ENCODE data around the gene GMPPB.

GMPPB gene

DNA sequence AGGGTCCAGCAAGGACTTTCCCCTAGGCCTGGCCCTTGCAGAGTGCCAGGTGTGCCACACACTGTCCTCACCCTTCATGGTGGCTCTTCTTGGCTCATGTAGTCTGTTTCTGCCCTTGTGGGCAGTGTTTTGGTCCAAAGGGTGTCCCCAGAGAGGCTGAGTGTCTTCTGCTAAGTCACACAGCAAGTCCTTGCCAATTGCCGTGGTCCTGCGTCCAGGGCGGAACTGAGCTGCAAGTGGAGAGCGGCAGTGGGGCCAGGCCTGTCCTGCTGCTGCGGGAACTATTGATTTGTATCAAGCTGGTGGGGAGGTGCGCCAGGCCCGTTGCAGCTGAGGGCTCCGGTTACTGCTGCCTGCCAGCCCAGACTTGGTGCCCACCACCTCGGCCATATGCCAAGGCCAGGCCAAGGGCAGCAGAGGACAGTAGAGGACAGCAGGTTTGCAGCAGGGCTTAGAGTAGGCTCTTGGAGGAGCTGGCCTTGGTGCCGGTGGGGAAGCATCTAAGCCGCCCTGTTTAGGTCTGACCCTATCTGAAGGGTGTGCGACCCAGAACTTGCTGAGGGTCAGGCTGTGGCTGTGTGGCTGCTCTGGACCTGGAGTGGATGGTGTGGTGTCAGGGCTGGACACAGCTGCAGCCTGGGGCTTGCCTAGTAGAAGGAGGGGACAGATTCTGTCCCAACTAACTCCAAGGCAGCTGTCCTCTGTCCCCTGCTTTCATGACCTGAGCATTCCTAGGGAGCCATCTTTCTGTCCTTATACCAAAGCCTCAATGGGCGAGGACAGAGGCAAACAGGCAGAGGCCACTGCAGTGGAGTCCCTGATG, 8.8 kb downstream of the GMPPB start:
- Histone ChIP-seq H3K4me2 (ENCODE audit: low read length) (no peak overlapping the region), H3K36me3 (ENCODE audit: control insufficient read depth, low read length) (peaks cover 10% of the 10 kb centered on the region; the same call in 1 of the 2 replicates), H3F3A (ENCODE audit: control insufficient read depth, insufficient read depth) (no peaks in the 10 kb centered on the region), H3K27me3 (ENCODE audit: control insufficient read depth, low read length) (no peaks in the 10 kb centered on the region), H4K20me1 (ENCODE audit: control insufficient read depth, insufficient read depth, low read depth, low read length) (no peaks in the 10 kb centered on the region), H3K4me3 (ENCODE audit: low read length) (no peak overlapping the region), H3K9me2 (replicated peaks; ENCODE audit: control insufficient read depth, low read length) (no peaks in the 10 kb centered on the region), H3K79me2 (ENCODE audit: control insufficient read depth, low read length) (no peaks in the 10 kb centered on the region), H3K9me3 (ENCODE audit: control insufficient read depth, insufficient read depth, low read length) (no peaks in the 10 kb centered on the region), H3K4me1 (ENCODE audit: control insufficient read depth, low read length) (peaks cover 14% of the 10 kb centered on the region), H3K27ac (ENCODE audit: low read depth, low read length) (no peak overlapping the region)
- TF ChIP-seq EZH2phosphoT487 (IDR thresholded peaks at IDR 0.05; ENCODE audit: borderline replicate concordance, low read length), result no peak
- TF ChIP-seq, protein P1, sequence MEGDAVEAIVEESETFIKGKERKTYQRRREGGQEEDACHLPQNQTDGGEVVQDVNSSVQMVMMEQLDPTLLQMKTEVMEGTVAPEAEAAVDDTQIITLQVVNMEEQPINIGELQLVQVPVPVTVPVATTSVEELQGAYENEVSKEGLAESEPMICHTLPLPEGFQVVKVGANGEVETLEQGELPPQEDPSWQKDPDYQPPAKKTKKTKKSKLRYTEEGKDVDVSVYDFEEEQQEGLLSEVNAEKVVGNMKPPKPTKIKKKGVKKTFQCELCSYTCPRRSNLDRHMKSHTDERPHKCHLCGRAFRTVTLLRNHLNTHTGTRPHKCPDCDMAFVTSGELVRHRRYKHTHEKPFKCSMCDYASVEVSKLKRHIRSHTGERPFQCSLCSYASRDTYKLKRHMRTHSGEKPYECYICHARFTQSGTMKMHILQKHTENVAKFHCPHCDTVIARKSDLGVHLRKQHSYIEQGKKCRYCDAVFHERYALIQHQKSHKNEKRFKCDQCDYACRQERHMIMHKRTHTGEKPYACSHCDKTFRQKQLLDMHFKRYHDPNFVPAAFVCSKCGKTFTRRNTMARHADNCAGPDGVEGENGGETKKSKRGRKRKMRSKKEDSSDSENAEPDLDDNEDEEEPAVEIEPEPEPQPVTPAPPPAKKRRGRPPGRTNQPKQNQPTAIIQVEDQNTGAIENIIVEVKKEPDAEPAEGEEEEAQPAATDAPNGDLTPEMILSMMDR (IDR thresholded peaks at IDR 0.05; ENCODE audit: low read depth, low read length, poor library complexity, severe bottlenecking), result no peak

DNA sequence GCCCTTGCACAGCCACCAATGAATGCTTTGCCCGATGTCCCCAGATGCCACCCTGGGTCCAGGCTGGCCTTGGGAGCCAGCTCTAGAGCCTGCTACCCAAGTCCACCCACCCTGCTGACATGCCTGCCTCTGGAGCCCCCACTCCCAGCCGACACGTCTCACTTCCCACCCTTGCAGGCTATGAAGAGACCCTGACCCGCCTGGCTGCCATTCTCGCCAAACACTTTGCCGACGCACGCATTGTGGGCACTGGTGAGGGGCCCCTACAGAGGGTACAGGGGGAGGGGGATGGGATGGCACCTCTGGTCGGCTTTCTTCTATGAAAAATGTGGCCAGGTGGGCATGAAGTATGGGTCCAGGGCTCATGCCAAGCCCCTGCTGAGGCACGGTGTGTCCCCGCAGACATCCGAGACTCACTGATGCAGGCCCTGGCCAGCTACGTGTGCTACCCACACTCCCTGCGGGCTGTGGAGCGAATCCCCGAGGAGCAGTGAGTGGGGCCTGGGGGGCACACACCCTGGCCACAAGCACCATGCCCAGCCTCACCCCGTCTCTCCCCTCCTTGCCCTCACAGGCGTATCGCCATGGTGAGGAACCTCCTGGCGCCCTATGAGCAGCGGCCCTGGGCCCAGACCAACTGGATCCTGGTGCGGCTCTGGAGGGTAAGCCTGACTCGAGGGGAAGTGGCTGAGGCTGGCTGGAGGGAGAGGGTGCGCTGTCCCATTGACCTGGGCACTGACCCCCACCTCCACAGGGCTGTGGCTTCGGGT, 10.2 kb downstream of the GMPPB start:
- Histone ChIP-seq H3K27ac (ENCODE audit: low read depth, low read length) (no peak overlapping the region), H3K79me2 (ENCODE audit: control insufficient read depth, low read length) (no peaks in the 10 kb centered on the region), H3F3A (ENCODE audit: control insufficient read depth, insufficient read depth) (no peaks in the 10 kb centered on the region), H3K27me3 (ENCODE audit: control insufficient read depth, low read length) (no peaks in the 10 kb centered on the region), H3K9me2 (replicated peaks; ENCODE audit: control insufficient read depth, low read length) (no peaks in the 10 kb centered on the region), H3K4me3 (ENCODE audit: low read length) (no peak overlapping the region), H4K20me1 (ENCODE audit: control insufficient read depth, insufficient read depth, low read depth, low read length) (no peaks in the 10 kb centered on the region), H3K4me1 (ENCODE audit: control insufficient read depth, low read length) (peaks cover 1% of the 10 kb centered on the region; the same call in 1 of the 2 replicates), H3K4me2 (ENCODE audit: low read length) (no peak overlapping the region), H3K9me3 (ENCODE audit: control insufficient read depth, insufficient read depth, low read length) (no peaks in the 10 kb centered on the region), H3K36me3 (ENCODE audit: control insufficient read depth, low read length) (peaks cover 10% of the 10 kb centered on the region; the same call in 1 of the 2 replicates)
- no peak for TF ChIP-seq EZH2phosphoT487 (IDR thresholded peaks at IDR 0.05; ENCODE audit: borderline replicate concordance, low read length)
- TF ChIP-seq, protein P1 (IDR thresholded peaks at IDR 0.05; ENCODE audit: low read depth, low read length, poor library complexity, severe bottlenecking), result no peak

DNA sequence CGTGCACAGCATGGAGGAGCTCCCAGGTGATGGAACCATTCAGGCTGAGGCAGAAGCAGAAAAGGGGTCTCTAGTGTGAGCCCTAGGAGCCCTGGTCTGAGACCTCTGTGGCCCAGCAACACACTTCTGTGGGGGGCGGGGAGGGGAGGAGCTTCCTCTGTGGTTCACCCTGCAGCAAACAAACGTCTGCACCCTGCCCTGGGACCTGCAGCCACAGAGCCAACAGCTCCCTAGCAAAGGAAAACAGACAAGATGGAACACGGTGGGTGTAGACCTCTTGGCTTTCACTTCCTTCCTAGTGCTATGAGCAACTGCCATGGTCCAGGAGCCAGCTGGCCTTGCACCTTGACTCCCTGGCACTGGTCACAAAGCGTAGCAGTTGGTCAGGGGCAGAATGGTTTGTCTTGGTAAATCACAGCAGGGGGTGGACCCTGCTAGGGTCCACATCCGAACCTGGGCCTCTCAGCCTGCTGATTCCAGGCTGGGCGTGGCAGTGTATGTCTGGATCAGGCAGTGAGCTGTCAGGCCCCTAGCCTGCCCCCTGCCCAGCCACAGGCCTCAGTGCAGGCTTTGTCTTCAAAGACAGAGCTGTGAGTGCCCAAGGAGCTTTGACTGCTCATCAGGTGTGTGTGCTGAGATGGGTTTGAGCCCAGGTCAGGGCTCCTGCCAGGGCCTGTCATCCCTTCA, 11.0 kb downstream of the GMPPB start:
- H3F3A ChIP-seq (ENCODE audit: control insufficient read depth, insufficient read depth), result no peaks in the 10 kb centered on the region
- no peak for TF ChIP-seq EZH2phosphoT487 (IDR thresholded peaks at IDR 0.05; ENCODE audit: borderline replicate concordance, low read length)
- TF ChIP-seq, protein P1 (IDR thresholded peaks at IDR 0.05; ENCODE audit: low read depth, low read length, poor library complexity, severe bottlenecking), result no peak
- no peaks in the 10 kb centered on the region for H3K4me1 ChIP-seq (ENCODE audit: control insufficient read depth, low read length)
- H3K27ac ChIP-seq (ENCODE audit: low read depth, low read length), result no peak overlapping the region
- H4K20me1 ChIP-seq (ENCODE audit: control insufficient read depth, insufficient read depth, low read depth, low read length), result no peaks in the 10 kb centered on the region
- H3K4me3 ChIP-seq (ENCODE audit: low read length), result no peak overlapping the region
- H3K9me2 ChIP-seq (replicated peaks; ENCODE audit: control insufficient read depth, low read length), result no peaks in the 10 kb centered on the region
- H3K4me2 ChIP-seq (ENCODE audit: low read length), result no peak overlapping the region
- no peaks in the 10 kb centered on the region for H3K27me3 ChIP-seq (ENCODE audit: control insufficient read depth, low read length)
- H3K36me3 ChIP-seq (ENCODE audit: control insufficient read depth, low read length), result 0 out of 2 replicates have a peak, but pooled peaks cover 4% of the 10 kb centered on the region
- no peaks in the 10 kb centered on the region for H3K9me3 ChIP-seq (ENCODE audit: control insufficient read depth, insufficient read depth, low read length)
- no peaks in the 10 kb centered on the region for H3K79me2 ChIP-seq (ENCODE audit: control insufficient read depth, low read length)
